Posterior vena cava (tissue), 2 donors: ENCODE data around the gene WNT9A. TPM values are rescaled to one million over a fixed set of nuclear protein-coding genes. Genes with fewer than 3 reads are reported as not detected.

ENCODE experiments used
- DNase-seq: peaks from one replicate; pipeline ENCODE4 v3.0.0-alpha.2; 2020; ENCODE audit warnings: low spot score
- intact Hi-C, 2 donors: fragments of 100-400 bp; cut with DNase I; formaldehyde crosslinking; loops; one replicate each; pipeline versions ENCODE4 v1.14.1 to v1.14.2; 2022 to 2023
- total RNA-seq, 2 donors: library from RNA; stranded (reverse); fragmentation: NEBNext Ultra II Directional; extraction: Animal tissue kit (Norgen Biotek cat#: 25700); gene quantifications; one replicate each; pipeline ENCODE4 v1.2.1, GENCODE V29; 2021
- donor health status: DM: yes; HTN: yes; CAD: no.
- donor health status: DM: yes; HTN: yes; CAD: no.

Gene WNT9A
- total RNA-seq, 2 donors from 2014 or later: 2.7 to 3.3 TPM

- DNase-seq: peak; percentile 78
- intact Hi-C loops: no loop called here
Measured at GRCh38 chr1:227893949-227894721, 53.6 kb downstream of the WNT9A start.

GRCh38 chr1:227893300-227893948, 54.3 kb downstream of the WNT9A start:
- intact Hi-C loops: no loop called here
- peak; percentile 70 for DNase-seq

GRCh38 chr1:227892489-227893299, 55.0 kb downstream of the WNT9A start:
- DNase-seq: peak; percentile 75
- intact Hi-C loops: no loop called here

GRCh38 chr1:227891955-227892488, 55.7 kb downstream of the WNT9A start:
- peak; percentile 67 for DNase-seq
- intact Hi-C loops: no loop called here

- DNase-seq: peak; percentile 66
- intact Hi-C loops: no loop called here
Measured at GRCh38 chr1:227891223-227891954, 56.3 kb downstream of the WNT9A start.

GRCh38 chr1:227890451-227891222, 57.1 kb downstream of the WNT9A start:
- DNase-seq: peak; percentile 64
- intact Hi-C loops: no loop called here

- intact Hi-C loops: no loop called here
- peak; percentile 72 for DNase-seq
Measured at GRCh38 chr1:227889863-227890405, 57.8 kb downstream of the WNT9A start.

GRCh38 chr1:227889047-227889862, 58.5 kb downstream of the WNT9A start:
- DNase-seq: peak; percentile 53
- intact Hi-C loops: no loop called here

- no peak for DNase-seq
- intact Hi-C loops: no loop called here
Measured at GRCh38 chr1:227888404-227889046, 59.2 kb downstream of the WNT9A start.

- peak; percentile 87 for DNase-seq
Measured at GRCh38 chr1:227887697-227888403, 59.9 kb downstream of the WNT9A start.

GRCh38 chr1:227886993-227887696, 60.6 kb downstream of the WNT9A start:
- peak; percentile 89 for DNase-seq
- intact Hi-C loops: no loop called here

More at GRCh38 chr1:227887697-227888403, 59.9 kb downstream of the WNT9A start:
- intact Hi-C loops: no loop called here

GRCh38 chr1:227886503-227886961, 61.2 kb downstream of the WNT9A start:
- no peak for DNase-seq
- intact Hi-C loops: no loop called here

- intact Hi-C loops: no loop called here
- DNase-seq: peak; percentile 90
Measured at GRCh38 chr1:227885648-227886502, 61.9 kb downstream of the WNT9A start.

GRCh38 chr1:227885135-227885647, 62.5 kb downstream of the WNT9A start:
- intact Hi-C loops: no loop called here
- DNase-seq: no peak
